ENCODE data around the gene MPG. TPM values are rescaled to one million over a fixed set of nuclear protein-coding genes. Genes with fewer than 3 reads are reported as not detected.
A peak's percentile ranks its signal among the peaks of the same experiment; 100 is the strongest.
"Not testable (repeated sequence)": the region's sequence is repeated elsewhere in the genome, so short reads cannot be mapped to it uniquely, and the experiment has no call there.

Gene MPG, protein sequence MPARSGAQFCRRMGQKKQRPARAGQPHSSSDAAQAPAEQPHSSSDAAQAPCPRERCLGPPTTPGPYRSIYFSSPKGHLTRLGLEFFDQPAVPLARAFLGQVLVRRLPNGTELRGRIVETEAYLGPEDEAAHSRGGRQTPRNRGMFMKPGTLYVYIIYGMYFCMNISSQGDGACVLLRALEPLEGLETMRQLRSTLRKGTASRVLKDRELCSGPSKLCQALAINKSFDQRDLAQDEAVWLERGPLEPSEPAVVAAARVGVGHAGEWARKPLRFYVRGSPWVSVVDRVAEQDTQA
- total RNA-seq, result 48.8 TPM

DNA sequence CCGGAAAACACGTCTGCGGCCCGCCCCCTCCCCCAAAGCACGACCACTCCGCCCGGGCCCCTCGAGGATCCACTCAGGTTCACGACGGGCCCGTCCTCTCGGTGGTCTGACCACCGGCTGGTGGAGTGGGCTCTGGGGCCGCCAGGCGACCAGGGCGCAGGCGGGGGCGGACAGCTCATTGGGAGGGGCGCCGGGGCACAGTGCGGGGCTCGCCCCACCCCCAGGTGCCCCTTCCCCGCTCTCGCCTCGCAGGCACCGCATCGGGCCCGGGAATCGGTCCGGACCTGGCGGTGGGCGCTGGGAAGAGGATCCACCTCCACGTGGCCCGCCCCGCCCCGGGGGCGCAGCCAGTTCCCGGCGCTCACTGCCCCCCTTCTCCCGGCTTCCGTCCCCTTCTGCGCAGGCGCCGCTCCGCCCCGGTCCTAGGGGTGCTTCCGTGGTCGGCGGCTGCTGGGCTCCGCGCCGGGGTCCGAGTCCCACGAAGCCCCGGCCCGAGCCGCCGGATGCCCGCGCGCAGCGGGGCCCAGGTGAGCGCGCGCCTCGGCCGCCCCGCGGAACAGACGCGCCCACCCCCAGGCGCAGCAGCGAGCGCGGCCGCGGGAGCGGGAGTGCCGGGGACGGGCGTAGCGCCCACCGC, at the start of gene MPG:
Gene MPG, plus strand, starts transcription at position 419 of the 637 bp plus-strand sequence. Its CDS starts 85 bp downstream, at position 504.
- peak; percentile 83 for DNase-seq (ENCODE audit: low spot score)

DNA sequence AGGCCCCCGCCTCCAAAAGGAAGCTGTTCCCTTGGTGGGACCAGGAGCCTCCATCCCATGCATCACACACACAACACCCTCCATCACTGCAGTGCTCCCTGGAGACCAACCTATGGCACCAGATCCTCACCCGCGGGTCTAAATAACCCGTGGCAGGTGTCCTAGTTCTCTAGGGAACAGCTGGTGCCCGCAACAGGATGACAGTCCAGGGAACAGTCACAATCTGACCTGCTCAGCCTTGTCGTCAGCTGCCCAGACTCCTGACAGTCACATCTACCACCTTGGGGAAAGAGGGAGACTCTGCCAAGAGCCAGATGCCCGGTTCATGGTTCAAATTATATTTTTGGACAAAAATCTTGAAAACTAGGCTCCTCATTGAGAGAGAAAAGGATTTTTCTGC, 47.4 kb upstream of the MPG start:
- DNase-seq (ENCODE audit: low spot score), result not testable (repeated sequence)

DNA sequence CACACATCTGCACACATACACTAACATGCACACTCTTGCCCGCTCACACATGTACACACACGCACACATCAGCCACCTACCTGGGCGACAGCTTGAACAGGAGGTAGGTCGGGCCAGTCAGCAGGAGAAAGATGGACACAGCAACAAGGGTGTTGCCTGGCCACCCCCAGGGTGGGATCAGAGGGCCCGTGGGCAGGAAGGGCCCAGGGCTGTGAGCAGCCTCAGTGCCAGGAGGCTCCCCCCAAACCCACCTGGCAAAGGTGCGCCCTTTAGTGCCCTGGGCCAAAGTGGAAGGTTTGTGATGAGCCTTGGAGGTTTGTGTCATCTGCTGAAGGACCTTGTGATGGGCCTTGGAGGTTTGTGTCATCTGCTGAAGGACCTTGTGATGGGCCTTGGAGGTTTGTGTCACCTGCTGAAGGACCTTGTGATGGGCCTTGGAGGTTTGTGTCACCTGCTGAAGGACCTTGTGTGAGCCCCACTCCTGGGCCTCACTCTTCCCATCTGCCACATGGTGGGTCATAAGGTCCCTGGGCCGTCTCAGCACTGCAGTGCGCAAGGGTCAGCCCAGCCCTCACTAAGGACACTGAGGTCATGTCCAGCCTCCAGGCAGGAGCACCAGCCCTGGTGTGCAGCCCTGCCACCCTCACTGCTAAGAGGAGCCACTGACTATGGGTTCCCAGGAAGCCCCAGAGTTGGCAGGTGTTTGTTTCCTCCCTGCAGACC, 44.7 kb upstream of the MPG start:
- not testable (repeated sequence) for DNase-seq (ENCODE audit: low spot score)

GRCh38 chr16:33877-34647, 44.0 kb upstream of the MPG start:
- no peak for DNase-seq (ENCODE audit: low spot score)

GRCh38 chr16:34648-34987, 43.4 kb upstream of the MPG start:
- DNase-seq (ENCODE audit: low spot score), result no peak

GRCh38 chr16:35011-35677, 42.9 kb upstream of the MPG start:
- DNase-seq (ENCODE audit: low spot score), result no peak

GRCh38 chr16:35678-36305, 42.2 kb upstream of the MPG start:
- DNase-seq (ENCODE audit: low spot score), result no peak

- no peak for DNase-seq (ENCODE audit: low spot score)
These were observed 41.6 kb upstream of the MPG start for GRCh38 chr16:36336-36984.

GRCh38 chr16:37511-37910, 40.5 kb upstream of the MPG start:
- DNase-seq (ENCODE audit: low spot score), result no peak

DNA sequence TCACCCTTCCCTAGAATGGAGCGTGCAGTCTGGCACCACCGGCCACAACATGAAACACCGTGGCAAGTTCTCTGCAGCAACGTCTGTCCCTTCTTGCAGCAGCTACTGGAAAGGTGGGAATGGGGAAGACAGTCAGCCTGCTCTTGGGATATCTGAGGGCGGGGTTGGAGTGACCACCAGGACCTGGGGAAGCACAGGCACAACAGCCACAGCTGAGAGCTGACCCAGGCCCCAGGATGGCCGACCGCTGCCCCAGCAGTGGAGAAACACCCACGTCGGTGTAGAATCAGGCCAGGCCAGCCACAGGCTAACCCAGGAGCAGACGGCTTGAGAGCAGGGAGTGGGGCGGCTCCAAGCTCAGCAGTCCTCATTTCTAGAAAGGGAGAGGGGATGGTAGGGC, 39.8 kb upstream of the MPG start:
- DNase-seq (ENCODE audit: low spot score), result not testable (repeated sequence)

DNA sequence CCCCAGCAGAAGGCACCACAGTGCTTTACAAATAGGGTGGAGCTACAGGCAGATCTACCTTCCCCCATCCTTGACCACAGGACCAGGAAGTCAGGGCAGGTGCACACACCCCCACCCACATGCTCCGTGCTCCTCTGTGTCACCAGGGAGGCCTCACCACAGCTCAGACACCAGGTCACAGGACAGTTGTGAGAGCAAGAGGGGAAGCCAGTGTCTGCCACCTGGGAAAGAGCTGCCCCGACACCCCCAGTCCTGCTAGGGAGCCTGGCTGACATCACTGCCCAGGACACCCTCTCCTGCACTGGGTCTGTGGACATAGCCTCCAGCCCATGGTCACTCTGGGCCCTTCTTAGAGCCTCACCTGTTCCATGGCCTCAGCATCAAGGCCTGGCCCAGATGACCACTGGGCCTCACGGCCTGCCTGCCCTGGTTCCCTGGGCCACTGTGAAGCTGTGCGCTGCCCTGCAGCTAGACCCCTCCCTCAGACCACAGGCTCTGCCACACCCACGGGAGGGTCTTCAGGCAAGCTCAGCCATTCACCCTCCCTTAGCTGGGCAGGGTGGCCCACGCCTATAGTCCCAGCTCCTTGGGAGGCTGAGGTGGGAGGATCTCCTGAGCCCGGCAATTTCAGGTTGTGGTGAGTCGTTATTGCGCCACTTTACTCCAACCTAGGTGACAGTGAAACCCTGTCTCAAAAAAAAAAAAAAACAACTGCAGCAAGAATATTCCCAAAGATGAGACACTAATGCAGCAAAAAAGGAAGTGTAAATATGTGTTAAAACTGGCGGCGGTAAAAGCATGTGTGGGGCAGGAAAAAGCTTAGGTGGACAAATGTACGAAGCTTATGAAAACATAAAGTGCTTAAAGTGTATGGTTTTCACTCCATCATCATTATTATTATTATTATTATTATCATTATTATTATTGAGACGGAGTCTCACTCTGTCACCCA, 38.8 kb upstream of the MPG start:
- peak; percentile 45 for DNase-seq (ENCODE audit: low spot score)

- DNase-seq (ENCODE audit: low spot score), result no peak
These were observed 36.5 kb upstream of the MPG start for GRCh38 chr16:41439-42068.

GRCh38 chr16:42069-42457, 36.0 kb upstream of the MPG start:
- DNase-seq (ENCODE audit: low spot score), result no peak

GRCh38 chr16:42691-43090, 35.3 kb upstream of the MPG start:
- no peak for DNase-seq (ENCODE audit: low spot score)

- no peak for DNase-seq (ENCODE audit: low spot score)
These were observed 34.7 kb upstream of the MPG start for GRCh38 chr16:43294-43693.

DNA sequence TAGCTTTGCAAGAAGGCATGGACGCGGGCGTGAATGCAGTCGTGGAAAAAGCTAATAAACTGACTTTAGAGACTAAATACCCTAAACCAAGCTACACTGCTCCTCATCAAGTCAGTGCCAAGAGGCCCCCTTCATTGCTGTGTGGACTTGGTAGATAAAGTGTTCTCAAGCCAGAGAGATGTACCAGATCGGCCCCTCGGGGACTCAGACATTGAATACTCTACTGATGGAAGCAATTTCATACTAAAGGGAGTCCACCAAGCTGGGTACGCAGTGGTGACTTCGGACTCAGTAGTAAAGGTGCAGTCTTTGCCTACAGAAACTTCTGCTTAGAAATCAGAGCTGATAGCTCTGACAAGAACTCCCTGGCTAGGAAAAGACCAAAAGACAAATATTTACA, 33.4 kb upstream of the MPG start:
- DNase-seq (ENCODE audit: low spot score), result no peak

- DNase-seq (ENCODE audit: low spot score), result no peak
These were observed 32.6 kb upstream of the MPG start for GRCh38 chr16:45454-45853.

DNA sequence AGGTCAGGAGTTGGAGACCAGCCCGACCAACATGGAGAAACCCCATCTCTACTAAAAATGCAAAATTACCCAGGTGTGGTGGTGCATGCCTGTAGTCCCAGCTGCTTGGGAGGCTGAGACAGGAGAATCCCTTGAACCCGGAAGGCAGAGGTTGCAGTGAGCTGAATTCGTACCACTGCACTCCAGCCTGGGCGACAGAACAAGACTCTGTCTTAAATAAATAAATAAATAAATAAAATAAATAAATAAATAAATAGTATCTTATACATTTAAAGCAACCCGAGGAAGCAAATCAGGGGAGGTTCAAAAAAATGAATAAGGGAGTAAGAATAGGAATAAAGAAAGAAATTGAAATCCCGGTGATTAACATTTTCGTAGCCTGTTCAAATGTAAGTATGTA, 31.5 kb upstream of the MPG start:
- DNase-seq (ENCODE audit: low spot score), result not testable (repeated sequence)

GRCh38 chr16:47234-47633, 30.8 kb upstream of the MPG start:
- DNase-seq (ENCODE audit: low spot score), result no peak

Measured in mucosa of gallbladder (tissue), 1 donor.